Endothelial cell of umbilical vein (primary cell): ENCODE data around the gene AP3S1. TPM values are rescaled to one million over a fixed set of nuclear protein-coding genes. Genes with fewer than 3 reads are reported as not detected.

Experiments
- BruUV-seq: library from RNA; stranded (reverse); fragments of 400-500 nt; replicated peaks from 2 replicates; lab custom pipeline; 2021; lab: Mats Ljungman, UMichigan
- CTCF ChIA-PET: fragments of 300-600, 350-600 bp; sonication (Branson Sonifier 250); formaldehyde crosslinking; loops from one replicate; lab custom pipeline; 2021; ENCODE audit warnings: antibody characterized with exemption, inconsistent platforms; lab: Charles Lee
- POLR2A ChIA-PET: fragments of 300-600, 350-600 bp; sonication (Branson Sonifier 250); formaldehyde crosslinking; loops from one replicate; lab custom pipeline; 2021; ENCODE audit warnings: antibody characterized with exemption, inconsistent platforms; lab: Charles Lee
- DNase-seq: peaks from one replicate; pipeline ENCODE4 v3.0.0-alpha.2; 2011; ENCODE audit warnings: low read depth, low spot score
- FAIRE-seq: peaks from 2 replicates; lab custom pipeline; 2011; peaks lifted over from hg19 to GRCh38; lab: Jason Lieb, UNC
- H2AFZ ChIP-seq: 2 replicates; pipeline ENCODE4 v1.6.0; 2012; ENCODE audit warnings: low read depth, low read length, control low read depth, inconsistent platforms
- H3K27ac ChIP-seq: 2 replicates; pipeline ENCODE4 v1.5.1; 2011; ENCODE audit warnings: low read depth, mild to moderate bottlenecking, control low read depth, low read length, moderate library complexity; ENCODE audit not compliant: insufficient read depth
- H3K27me3 ChIP-seq, 2 experiments: 2 replicates each; pipeline versions ENCODE4 v1.6.0 to v1.6.1; 2011; ENCODE audit warnings: low read length in 2 of 2, mixed read lengths in 1 of 2; ENCODE audit not compliant: control insufficient read depth in 2 of 2, insufficient read depth in 2 of 2
- H3K36me3 ChIP-seq, 2 experiments: 2 replicates in 1 of 2; 3 replicates in 1 of 2; pipeline ENCODE4 v1.5.1; 2011; ENCODE audit warnings: low read length in 2 of 2, mild to moderate bottlenecking in 1 of 2, moderate library complexity in 1 of 2; ENCODE audit not compliant: control insufficient read depth in 2 of 2, insufficient read depth in 2 of 2; ENCODE audit errors: extremely low read depth in 1 of 2
- H3K4me1 ChIP-seq: 3 replicates; pipeline ENCODE4 v1.5.1; 2011; ENCODE audit warnings: mild to moderate bottlenecking, low read length; ENCODE audit not compliant: control insufficient read depth, insufficient read depth; ENCODE audit errors: extremely low read depth
- H3K4me2 ChIP-seq: 2 replicates; pipeline ENCODE4 v1.6.1; 2011; ENCODE audit warnings: low read length, control low read depth, mixed read lengths; ENCODE audit not compliant: insufficient read depth
- H3K4me3 ChIP-seq, 3 experiments: fragments of 200-600 bp in 1 of 3; sonication (generic), shearing (Covaris generic) in 1 of 3; replicated peaks in 1 of 3; 2 replicates each; pipeline ENCODE4 v1.5.1; 2011 to 2016; ENCODE audit warnings: control low read depth in 3 of 3, low read length in 3 of 3, mild to moderate bottlenecking in 2 of 3, inconsistent platforms in 1 of 3, low read depth in 1 of 3, moderate library complexity in 1 of 3; ENCODE audit not compliant: insufficient read depth in 1 of 3
- H3K79me2 ChIP-seq: 2 replicates; pipeline ENCODE4 v1.6.0; 2012; ENCODE audit warnings: low read length, inconsistent platforms; ENCODE audit not compliant: control insufficient read depth, insufficient read depth
- H3K9ac ChIP-seq: replicated peaks from 2 replicates; pipeline ENCODE3; 2011; ENCODE audit warnings: low read length, control low read depth; ENCODE audit not compliant: insufficient read depth; ENCODE audit errors: extremely low read depth
- H3K9me1 ChIP-seq: replicated peaks from 3 replicates; pipeline ENCODE4 v1.6.0; 2011; ENCODE audit warnings: mild to moderate bottlenecking, low read length; ENCODE audit not compliant: control insufficient read depth, insufficient read depth; ENCODE audit errors: extremely low read depth
- H3K9me3 ChIP-seq: replicated peaks from 2 replicates; pipeline ENCODE4 v1.5.1; 2012; ENCODE audit warnings: low read length, inconsistent platforms; ENCODE audit not compliant: control insufficient read depth, insufficient read depth
- H4K20me1 ChIP-seq: replicated peaks from 2 replicates; pipeline ENCODE3; 2011; ENCODE audit warnings: mild to moderate bottlenecking, low read length; ENCODE audit not compliant: control insufficient read depth, insufficient read depth; ENCODE audit errors: extremely low read depth
- CTCF ChIP-seq, 2 donors: IDR thresholded peaks; 1 replicate in 1 of 2; 2 replicates in 1 of 2; pipeline ENCODE4 v1.5.1; 2011; ENCODE audit warnings: low read length in 2 of 2, mild to moderate bottlenecking in 2 of 2, moderate library complexity in 2 of 2, control low read depth in 1 of 2, inconsistent platforms in 1 of 2, low read depth in 1 of 2; ENCODE audit not compliant: insufficient read depth in 1 of 2; ENCODE audit errors: extremely low read depth in 1 of 2
- EZH2 ChIP-seq: IDR thresholded peaks from 2 replicates; pipeline ENCODE4 v1.6.1; 2012; ENCODE audit warnings: borderline replicate concordance, low read depth, mild to moderate bottlenecking, moderate library complexity, low read length, inconsistent platforms; ENCODE audit not compliant: severe bottlenecking
- FOS ChIP-seq: IDR thresholded peaks from 2 replicates; pipeline ENCODE4 v1.6.1; 2011; ENCODE audit warnings: mild to moderate bottlenecking, low read length, moderate library complexity, borderline replicate concordance; ENCODE audit not compliant: insufficient read depth
- GATA2 ChIP-seq: IDR thresholded peaks from 2 replicates; pipeline ENCODE4 v1.7.0; 2011; ENCODE audit warnings: low read depth, mild to moderate bottlenecking, moderate library complexity, mixed read lengths, low read length; ENCODE audit not compliant: insufficient read length, insufficient read depth
- JUN ChIP-seq: IDR thresholded peaks from 2 replicates; pipeline ENCODE4 v1.6.1; 2011; ENCODE audit warnings: borderline replicate concordance, low read depth; ENCODE audit not compliant: insufficient read length, insufficient read depth
- MAX ChIP-seq: IDR thresholded peaks from 2 replicates; pipeline ENCODE4 v1.6.1; 2011; ENCODE audit not compliant: insufficient read depth, insufficient read length
- MYC ChIP-seq: IDR thresholded peaks from one replicate; pipeline ENCODE4 v1.6.1; 2011; ENCODE audit warnings: mild to moderate bottlenecking, low read depth, low read length
- POLR2A ChIP-seq: IDR thresholded peaks from 2 replicates; pipeline ENCODE4 v1.6.1; 2012; ENCODE audit warnings: low read depth, mild to moderate bottlenecking, control low read depth, low read length
- POLR2AphosphoS5 ChIP-seq: IDR thresholded peaks from 2 replicates; pipeline ENCODE4 v1.6.1; 2012; ENCODE audit warnings: low read depth, mild to moderate bottlenecking, control low read depth, low read length, moderate library complexity; ENCODE audit not compliant: insufficient read depth
- dilution Hi-C: fragments of 300-500 bp; cut with MboI; formaldehyde crosslinking; loops from one replicate; pipeline ENCODE4 v1.15.0; 2019; ENCODE audit warnings: low sequenced_read_pairs; ENCODE audit not compliant: extremely low pct_ligation_motif_present
- intact Hi-C: fragments of 100-400 bp; cut with micrococcal nuclease; formaldehyde crosslinking; loops from one replicate; pipeline ENCODE4 v1.10.0; 2022
- polyA plus RNA-seq, 4 experiments: library from polyadenylated mRNA; depleted of rRNA in 3 of 4; stranded (reverse) in 3 of 4; unstranded in 1 of 4; fragments of >200 nt; gene quantifications; 2 replicates each; pipeline versions ENCODE4 v1.2.1 to v1.2.3, GENCODE V29; 2011 to 2012; ENCODE audit warnings: missing spikeins in 1 of 4
- total RNA-seq: library from RNA; stranded (reverse); gene quantifications from 2 replicates; pipeline ENCODE4 v1.2.3, GENCODE V29; 2021

Gene AP3S1
- total and polyA plus RNA-seq, 2 donors (not counting 3 experiments of a cell fraction or from before 2014, with no cell fraction given), result 26.5 to 85.7 TPM

DNA sequence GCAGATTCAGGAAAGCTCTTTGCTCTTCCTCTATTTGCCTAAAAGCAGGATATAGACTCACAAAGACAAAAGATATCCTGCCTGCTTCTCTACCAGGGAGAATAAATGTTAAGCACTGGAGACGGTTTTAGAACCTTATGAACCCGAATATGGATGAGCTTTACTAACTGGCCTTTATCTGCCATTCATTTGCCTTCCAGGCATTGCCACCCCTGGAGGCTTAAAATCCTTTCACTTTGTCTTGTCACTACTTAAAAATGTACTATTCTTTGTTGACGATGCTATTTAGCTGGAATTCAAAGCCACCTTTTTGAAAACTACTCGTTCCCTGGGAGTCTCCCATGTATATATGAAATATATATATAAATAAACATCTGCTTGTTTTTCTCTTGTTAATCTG, 97.3 kb downstream of the AP3S1 start:
- H2AFZ ChIP-seq, result no peak overlapping the region
- dilution Hi-C loops (no loop called here), intact Hi-C loops (no loop called here)
- no peaks in the 10 kb centered on the region for H3K4me1 ChIP-seq
- TF ChIP-seq POLR2A (no peak), POLR2AphosphoS5 (no peak), MAX (no peak), FOS (no peak), EZH2 (no peak), JUN (no peak), GATA2 (no peak), CTCF (IDR thresholded peaks at IDR 0.05; ENCODE audit: extremely low read depth in 1 of 2, insufficient read depth in 1 of 2, low read depth in 1 of 2, low read length in 2 of 2) (no peak), MYC (no peak)
- no peaks in the 10 kb centered on the region for H4K20me1 ChIP-seq
- no peak overlapping the region for H3K27ac ChIP-seq
- no peak overlapping the region for H3K9ac ChIP-seq
- no peaks in the 10 kb centered on the region for H3K9me3 ChIP-seq
- CTCF ChIA-PET, result interaction anchor here (1.0 to 1.2 kb wide), 3 partner anchors 28 to 70 kb away, joined by 3 read pairs; no protein-coding TSS in a partner anchor
- POLR2A ChIA-PET, result no interaction called here
- no peaks in the 10 kb centered on the region for H3K9me1 ChIP-seq
- no peaks in the 10 kb centered on the region for H3K79me2 ChIP-seq
- DNase-seq (no peak), FAIRE-seq (no peak)
- H3K4me2 ChIP-seq, result no peak overlapping the region
- no TSS peak for BruUV-seq
- H3K4me3 ChIP-seq, result no peak overlapping the region
- no peaks in the 10 kb centered on the region for H3K36me3 ChIP-seq
- no peaks in the 10 kb centered on the region for H3K27me3 ChIP-seq
